Keratinocyte (primary cell): ENCODE results near the gene IPPK. TPM values are rescaled to one million over a fixed set of nuclear protein-coding genes. Genes with fewer than 3 reads are reported as not detected.

Experiments used
- DNase-seq: peaks from one replicate; pipeline ENCODE4 v3.0.0-alpha.2; 2011; ENCODE audit warnings: low read depth, missing footprints, low spot score
- FAIRE-seq: peaks from 2 replicates; lab custom pipeline; 2011; peaks lifted over from hg19 to GRCh38; lab: Jason Lieb, UNC
- H2AFZ ChIP-seq: 2 replicates; pipeline ENCODE4 v1.6.0; 2012; ENCODE audit warnings: low read length, control low read depth, inconsistent platforms; ENCODE audit not compliant: control insufficient read depth
- H3K27ac ChIP-seq: 2 replicates; pipeline ENCODE4 v1.5.1; 2011; ENCODE audit warnings: low read length; ENCODE audit not compliant: control insufficient read depth, insufficient read depth
- H3K27me3 ChIP-seq: 3 replicates; pipeline ENCODE4 v1.6.0; 2011; ENCODE audit warnings: low read length; ENCODE audit not compliant: control insufficient read depth, insufficient read depth; ENCODE audit errors: extremely low read depth
- H3K36me3 ChIP-seq, 2 experiments: 2 replicates in 1 of 2; 3 replicates in 1 of 2; pipeline ENCODE4 v1.5.1; 2011; ENCODE audit warnings: low read length in 2 of 2, mild to moderate bottlenecking in 1 of 2; ENCODE audit not compliant: control insufficient read depth in 2 of 2, insufficient read depth in 2 of 2; ENCODE audit errors: extremely low read depth in 1 of 2
- H3K4me1 ChIP-seq: 3 replicates; pipeline ENCODE4 v1.5.1; 2011; ENCODE audit warnings: low read length; ENCODE audit not compliant: control insufficient read depth, insufficient read depth; ENCODE audit errors: extremely low read depth
- H3K4me2 ChIP-seq: 3 replicates; pipeline ENCODE4 v1.6.0; 2011; ENCODE audit warnings: low read depth, low read length; ENCODE audit not compliant: control insufficient read depth, insufficient read depth; ENCODE audit errors: extremely low read depth
- H3K4me3 ChIP-seq, 3 experiments: fragments of 200-600 bp in 1 of 3; sonication (generic) in 1 of 3; 2 replicates in 2 of 3; 3 replicates in 1 of 3; pipeline ENCODE4 v1.5.1; 2011 to 2016; ENCODE audit warnings: low read length in 3 of 3, mild to moderate bottlenecking in 3 of 3, control low read depth in 2 of 3, inconsistent platforms in 1 of 3, low read depth in 1 of 3, mixed read lengths in 1 of 3, mixed run types in 1 of 3, moderate library complexity in 1 of 3; ENCODE audit not compliant: control insufficient read depth in 2 of 3, insufficient read depth in 2 of 3; ENCODE audit errors: extremely low read depth in 1 of 3
- H3K79me2 ChIP-seq: 2 replicates; pipeline ENCODE4 v1.6.0; 2012; ENCODE audit warnings: low read length; ENCODE audit not compliant: control insufficient read depth, insufficient read depth
- H3K9ac ChIP-seq: 3 replicates; pipeline ENCODE4 v1.6.0; 2011; ENCODE audit warnings: low read length; ENCODE audit not compliant: control insufficient read depth, insufficient read depth; ENCODE audit errors: extremely low read depth
- H3K9me1 ChIP-seq: 3 replicates; pipeline ENCODE4 v1.6.0; 2011; ENCODE audit warnings: low read length; ENCODE audit not compliant: control insufficient read depth, insufficient read depth; ENCODE audit errors: extremely low read depth
- H3K9me3 ChIP-seq: 2 replicates; pipeline ENCODE4 v1.5.1; 2012; ENCODE audit warnings: low read depth, low read length; ENCODE audit not compliant: control insufficient read depth
- H4K20me1 ChIP-seq: 3 replicates; pipeline ENCODE4 v1.6.0; 2011; ENCODE audit warnings: low read length; ENCODE audit not compliant: control insufficient read depth, insufficient read depth; ENCODE audit errors: extremely low read depth
- CTCF ChIP-seq, 3 experiments: IDR thresholded peaks in 1 of 3; conservative IDR thresholded peaks in 1 of 3; optimal IDR thresholded peaks in 1 of 3; 2 replicates in 2 of 3; 3 replicates in 1 of 3; pipeline versions ENCODE3 to v1.5.1; 2011; ENCODE audit warnings: low read length in 3 of 3, mild to moderate bottlenecking in 3 of 3, moderate library complexity in 2 of 3, control low read depth in 1 of 3, inconsistent platforms in 1 of 3; ENCODE audit not compliant: insufficient read depth in 2 of 3; ENCODE audit errors: extremely low read depth in 1 of 3
- EZH2 ChIP-seq: IDR thresholded peaks from one replicate; pipeline ENCODE4 v1.6.1; 2012; ENCODE audit warnings: inconsistent platforms, mild to moderate bottlenecking, low read length, moderate library complexity
- dilution Hi-C: fragments of 300-500 bp; cut with MboI; formaldehyde crosslinking; loops from one replicate; pipeline ENCODE4 v1.7.0; 2020; ENCODE audit warnings: low sequenced_read_pairs; ENCODE audit not compliant: extremely low pct_ligation_motif_present
- polyA plus RNA-seq, 5 experiments: library from polyadenylated mRNA; depleted of rRNA in 3 of 5; stranded (reverse) in 3 of 5; stranded (forward) in 1 of 5; unstranded in 1 of 5; fragments of >200 nt; gene quantifications; 1 replicate in 1 of 5; 2 replicates in 3 of 5; 3 replicates in 1 of 5; pipeline versions ENCODE4 v1.2.1 to v1.2.3, GENCODE V29; 2011 to 2012; ENCODE audit warnings: missing spikeins in 2 of 5, low read depth in 1 of 5, low replicate concordance in 1 of 5

IPPK gene
- polyA plus RNA-seq, 1 donor (not counting 4 experiments of a cell fraction or from before 2014, with no cell fraction given) = 32.4 TPM

- FAIRE-seq = no peak
- peaks cover 29 to 35% of the 10 kb centered on the region in 2 experiments for H3K36me3 ChIP-seq
Measured at GRCh38 chr9:92648474-92648971, 21.4 kb downstream of the IPPK start.

DNA sequence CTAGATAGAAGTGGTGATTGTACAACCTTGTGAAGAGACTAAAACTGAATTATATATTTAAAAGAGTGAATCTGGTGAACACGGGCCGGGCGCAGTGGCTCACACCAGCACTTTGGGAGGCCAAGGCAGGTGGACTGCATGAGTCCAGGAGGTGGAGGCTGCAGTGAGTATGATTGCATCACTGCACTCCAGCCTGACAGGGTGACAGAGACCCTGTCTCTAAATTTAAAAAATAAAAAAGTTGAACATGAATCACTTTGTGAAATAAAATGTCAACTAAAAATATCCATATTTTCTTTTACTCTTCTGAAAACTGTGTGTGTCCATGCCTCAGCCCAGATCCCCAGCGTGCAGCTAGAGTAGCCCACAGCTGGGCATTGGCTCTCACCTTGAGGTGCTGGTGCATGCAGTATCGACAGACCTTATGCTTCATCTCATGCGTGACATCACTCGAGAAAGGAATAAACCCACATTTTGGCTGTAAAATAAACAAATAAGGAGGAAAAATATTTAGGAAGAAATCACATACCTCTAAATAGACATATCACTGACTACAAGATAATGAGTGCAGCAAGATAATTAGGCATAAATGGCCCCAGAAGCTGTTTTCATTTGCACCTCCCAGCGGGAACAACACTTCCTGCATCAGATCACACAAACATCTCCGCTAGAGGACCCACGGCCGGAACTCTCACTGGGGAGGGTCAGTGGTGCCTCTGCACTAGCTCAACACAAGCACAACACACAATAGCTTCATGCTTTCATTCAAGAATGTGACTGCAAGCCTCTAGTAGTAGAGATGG lies 22.1 kb downstream of the IPPK start:
- H3K4me3 ChIP-seq = no peak overlapping the region
- H3K9ac ChIP-seq = no peak overlapping the region
- no peak overlapping the region for H2AFZ ChIP-seq
- no peak for DNase-seq
- no peaks in the 10 kb centered on the region for H3K27me3 ChIP-seq
- H3K79me2 ChIP-seq = peaks cover 12% of the 10 kb centered on the region
- H3K36me3 ChIP-seq = peaks cover 32 to 33% of the 10 kb centered on the region in 2 experiments
- H3K4me2 ChIP-seq = no peak overlapping the region
- peaks cover 2% of the 10 kb centered on the region for H4K20me1 ChIP-seq
- no peaks in the 10 kb centered on the region for H3K4me1 ChIP-seq
- no peak for FAIRE-seq
- TF ChIP-seq CTCF (optimal IDR thresholded peaks at IDR 0.05 in 1 of 3, IDR thresholded peaks at IDR 0.05 in 1 of 3, conservative IDR thresholded peaks at IDR 0.05 in 1 of 3; ENCODE audit: extremely low read depth in 1 of 3, insufficient read depth in 2 of 3, low read length in 3 of 3) = no peak
- TF ChIP-seq EZH2 = no peak
- no peaks in the 10 kb centered on the region for H3K9me1 ChIP-seq
- no peaks in the 10 kb centered on the region for H3K9me3 ChIP-seq
- dilution Hi-C loops = no loop called here
- no peak overlapping the region for H3K27ac ChIP-seq

More at GRCh38 chr9:92648474-92648971, 21.4 kb downstream of the IPPK start:
- no peak overlapping the region for H3K27ac ChIP-seq
- no peaks in the 10 kb centered on the region for H3K9me3 ChIP-seq
- H4K20me1 ChIP-seq = peaks cover 1% of the 10 kb centered on the region
- no peaks in the 10 kb centered on the region for H3K4me1 ChIP-seq
- no peaks in the 10 kb centered on the region for H3K9me1 ChIP-seq
- H3K4me3 ChIP-seq = no peak overlapping the region
- H3K9ac ChIP-seq = no peak overlapping the region
- no peak for DNase-seq
- no peaks in the 10 kb centered on the region for H3K27me3 ChIP-seq
- H2AFZ ChIP-seq = no peak overlapping the region
- H3K79me2 ChIP-seq = peaks cover 16% of the 10 kb centered on the region
- dilution Hi-C loops = no loop called here
- H3K4me2 ChIP-seq = no peak overlapping the region
- TF ChIP-seq CTCF (optimal IDR thresholded peaks at IDR 0.05 in 1 of 3, IDR thresholded peaks at IDR 0.05 in 1 of 3, conservative IDR thresholded peaks at IDR 0.05 in 1 of 3; ENCODE audit: extremely low read depth in 1 of 3, insufficient read depth in 2 of 3, low read length in 3 of 3) = no peak
- no peak for TF ChIP-seq EZH2
